Esophagus muscularis mucosa (tissue), 3 donors: ENCODE data around the gene SLC25A29.

ENCODE experiments used
- POLR2AphosphoS5 ChIP-seq, 2 donors: sonication (generic); formaldehyde crosslinking; IDR thresholded peaks; one replicate each; pipeline ENCODE4 v1.6.1; 2017; ENCODE audit warnings: antibody characterized with exemption in 2 of 2
- TF ChIP-seq, protein P1 (sequence below), 3 experiments: fragments of 200-600 bp in 2 of 3; fragments of 450-650 bp in 1 of 3; sonication (generic) in 2 of 3; IDR thresholded peaks; one replicate each; pipeline ENCODE4 v1.5.1; 2017 to 2019; ENCODE audit warnings: antibody characterized with exemption in 3 of 3, mild to moderate bottlenecking in 2 of 3, moderate library complexity in 1 of 3

DNA sequence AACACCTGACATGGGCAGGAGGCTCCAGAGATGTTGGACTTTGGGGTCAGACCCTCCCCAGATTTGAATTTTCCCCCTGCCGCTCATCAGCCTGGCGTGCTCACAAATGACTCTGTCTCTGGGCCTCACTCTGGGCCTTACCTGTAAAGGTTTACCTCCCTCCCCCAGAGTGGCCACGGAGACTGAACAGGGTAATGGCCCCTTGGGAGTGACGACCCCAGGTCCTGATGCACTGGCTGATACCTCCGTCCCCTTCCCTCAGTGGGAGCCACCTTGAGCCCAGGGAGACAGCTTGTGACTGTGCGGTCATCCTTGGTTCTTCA, 7.0 kb downstream of the SLC25A29 start:
- TF ChIP-seq, protein P1, sequence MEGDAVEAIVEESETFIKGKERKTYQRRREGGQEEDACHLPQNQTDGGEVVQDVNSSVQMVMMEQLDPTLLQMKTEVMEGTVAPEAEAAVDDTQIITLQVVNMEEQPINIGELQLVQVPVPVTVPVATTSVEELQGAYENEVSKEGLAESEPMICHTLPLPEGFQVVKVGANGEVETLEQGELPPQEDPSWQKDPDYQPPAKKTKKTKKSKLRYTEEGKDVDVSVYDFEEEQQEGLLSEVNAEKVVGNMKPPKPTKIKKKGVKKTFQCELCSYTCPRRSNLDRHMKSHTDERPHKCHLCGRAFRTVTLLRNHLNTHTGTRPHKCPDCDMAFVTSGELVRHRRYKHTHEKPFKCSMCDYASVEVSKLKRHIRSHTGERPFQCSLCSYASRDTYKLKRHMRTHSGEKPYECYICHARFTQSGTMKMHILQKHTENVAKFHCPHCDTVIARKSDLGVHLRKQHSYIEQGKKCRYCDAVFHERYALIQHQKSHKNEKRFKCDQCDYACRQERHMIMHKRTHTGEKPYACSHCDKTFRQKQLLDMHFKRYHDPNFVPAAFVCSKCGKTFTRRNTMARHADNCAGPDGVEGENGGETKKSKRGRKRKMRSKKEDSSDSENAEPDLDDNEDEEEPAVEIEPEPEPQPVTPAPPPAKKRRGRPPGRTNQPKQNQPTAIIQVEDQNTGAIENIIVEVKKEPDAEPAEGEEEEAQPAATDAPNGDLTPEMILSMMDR (IDR thresholded peaks at IDR 0.05): no peak
- TF ChIP-seq POLR2AphosphoS5 (IDR thresholded peaks at IDR 0.05): no peak
